Immature natural killer cell (primary cell): ENCODE measurements around the gene INTS11. TPM values are rescaled to one million over a fixed set of nuclear protein-coding genes. Genes with fewer than 3 reads are reported as not detected.

Source experiments
- DNase-seq, 3 donors: peaks; one replicate each; pipeline ENCODE4 v3.0.0; 2022; ENCODE audit warnings: mixed read lengths in 1 of 3
- H3K27ac Mint-ChIP-seq, 6 donors: one replicate each; pipeline ENCODE4 v1.8.0; 2020; ENCODE audit warnings: mixed read lengths in 6 of 6, mild to moderate bottlenecking in 5 of 6, inconsistent platforms in 4 of 6, moderate library complexity in 3 of 6
- H3K27me3 Mint-ChIP-seq, 3 donors: one replicate each; pipeline ENCODE4 v1.8.0; 2020 to 2021; ENCODE audit warnings: low read depth in 3 of 3, mild to moderate bottlenecking in 3 of 3, mixed read lengths in 3 of 3, moderate library complexity in 3 of 3, inconsistent platforms in 1 of 3
- H3K36me3 Mint-ChIP-seq, 3 donors: one replicate each; pipeline ENCODE4 v1.8.0; 2020; ENCODE audit warnings: mixed read lengths in 3 of 3, inconsistent platforms in 2 of 3, mild to moderate bottlenecking in 2 of 3
- H3K4me1 Mint-ChIP-seq, 2 donors: one replicate each; pipeline ENCODE4 v1.8.0; 2020; ENCODE audit warnings: inconsistent platforms in 2 of 2, mild to moderate bottlenecking in 2 of 2, mixed read lengths in 2 of 2, moderate library complexity in 1 of 2
- H3K4me3 Mint-ChIP-seq, 5 donors: one replicate each; pipeline ENCODE4 v1.8.0; 2020; ENCODE audit warnings: mild to moderate bottlenecking in 5 of 5, mixed read lengths in 5 of 5, inconsistent platforms in 3 of 5, moderate library complexity in 3 of 5
- H3K9me3 Mint-ChIP-seq, 6 donors: one replicate each; pipeline ENCODE4 v1.8.0; 2020; ENCODE audit warnings: mild to moderate bottlenecking in 6 of 6, mixed read lengths in 6 of 6, inconsistent platforms in 4 of 6, moderate library complexity in 3 of 6
- polyA plus RNA-seq, 3 donors: library from polyadenylated mRNA; unstranded; fragments of 300-500 nt; fragmentation: Illumina TruSeq; gene quantifications; one replicate each; pipeline ENCODE4 v1.2.3, GENCODE V29; 2021

The INTS11 gene
- polyA plus RNA-seq, 3 donors from 2014 or later = 62.1 to 68.8 (median 67.5) TPM

DNA sequence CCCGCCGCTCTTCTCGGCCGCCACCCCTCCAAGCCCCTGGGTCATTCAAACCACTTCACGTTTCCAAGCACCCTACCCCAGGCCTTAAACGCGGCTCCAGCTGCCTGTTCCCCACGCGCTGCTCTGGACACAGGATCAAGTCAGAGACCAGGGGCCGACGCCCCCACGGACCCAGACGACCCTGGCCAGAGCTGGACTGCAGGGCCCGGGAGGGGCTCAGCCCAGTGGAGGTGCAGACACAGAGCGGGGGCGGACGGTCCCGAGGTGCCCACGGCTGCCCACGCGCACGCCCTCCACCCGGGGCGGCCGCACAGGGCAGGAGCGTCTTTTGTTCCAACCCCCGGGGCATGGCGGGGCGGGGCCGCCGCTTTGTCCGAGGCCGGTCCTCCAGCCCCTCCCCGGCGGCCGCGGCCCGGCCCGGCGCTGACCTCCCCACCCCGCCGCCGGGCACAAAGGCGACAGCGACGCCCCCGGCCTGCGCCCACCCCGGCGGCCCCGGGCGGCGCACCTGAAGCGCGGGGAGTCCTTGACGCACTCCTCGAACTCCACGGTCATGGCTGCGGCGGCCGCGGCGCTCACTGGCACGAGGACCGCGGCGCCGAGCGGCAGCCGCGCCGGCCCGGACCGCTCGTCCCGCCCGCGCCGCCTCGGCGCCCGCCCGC, 17.1 kb downstream of the INTS11 start:
- peaks cover 5 to 11% (median 10%) of the 10 kb centered on the region in 3 donors for H3K27me3 Mint-ChIP-seq

DNA sequence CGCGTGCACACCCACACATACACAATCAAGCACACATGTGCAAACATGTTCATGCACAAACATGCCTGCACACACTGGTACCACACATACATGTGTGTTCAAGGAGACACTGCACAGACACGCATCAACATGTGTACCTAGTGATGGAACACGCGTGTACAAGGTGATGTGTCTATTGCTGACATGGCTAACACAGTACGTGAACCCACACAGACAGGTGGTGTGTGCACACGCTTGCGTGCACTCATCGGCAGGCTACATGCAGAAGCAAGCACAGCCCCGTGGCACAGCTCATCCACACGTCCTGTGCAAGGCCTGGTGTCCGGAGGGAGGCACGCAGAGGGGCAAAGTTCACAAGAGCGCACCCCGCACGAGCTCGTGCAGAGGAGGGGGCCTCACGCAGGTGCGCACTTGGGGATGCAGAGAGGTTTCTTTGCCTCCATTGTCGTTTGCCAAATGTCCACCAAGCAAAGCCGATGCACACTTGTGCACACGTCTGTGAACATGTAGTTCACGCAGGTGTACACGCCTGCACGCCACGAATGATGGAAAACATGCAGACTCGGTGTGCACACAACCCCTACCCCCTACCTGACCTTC, 17.7 kb downstream of the INTS11 start:
- H3K36me3 Mint-ChIP-seq = no peaks in the 10 kb centered on the region
- H3K4me1 Mint-ChIP-seq = peaks cover 15 to 18% of the 10 kb centered on the region in 2 donors
- H3K27ac Mint-ChIP-seq = peak overlapping the region; percentile 60 to 81 (median 76)
- peaks cover 5 to 11% (median 10%) of the 10 kb centered on the region in 3 donors for H3K27me3 Mint-ChIP-seq
- DNase-seq = no peak
- H3K9me3 Mint-ChIP-seq = no peaks in the 10 kb centered on the region
- peak overlapping the region; percentile 78 to 88 (median 82) for H3K4me3 Mint-ChIP-seq

More for the DNA sequence above, 17.1 kb downstream of the INTS11 start:
- Mint-ChIP-seq H3K4me1 (peaks cover 15 to 18% of the 10 kb centered on the region in 2 donors), H3K4me3 (peak overlapping the region; percentile 78 to 88 (median 82)), H3K27ac (peak overlapping the region; percentile 60 to 81 (median 76)), H3K36me3 (no peaks in the 10 kb centered on the region), H3K9me3 (no peaks in the 10 kb centered on the region)
- no peak for DNase-seq

- Mint-ChIP-seq H3K4me3 (peak overlapping the region; percentile 78 to 88 (median 82)), H3K36me3 (no peaks in the 10 kb centered on the region), H3K9me3 (no peaks in the 10 kb centered on the region), H3K27ac (peak overlapping the region; percentile 20 to 81 (median 69)), H3K27me3 (peaks cover 5 to 11% (median 10%) of the 10 kb centered on the region in 3 donors), H3K4me1 (peaks cover 15 to 18% of the 10 kb centered on the region in 2 donors)
- no peak for DNase-seq
Observed at GRCh38 chr1:1306070-1306660, 18.3 kb downstream of the INTS11 start.

DNA sequence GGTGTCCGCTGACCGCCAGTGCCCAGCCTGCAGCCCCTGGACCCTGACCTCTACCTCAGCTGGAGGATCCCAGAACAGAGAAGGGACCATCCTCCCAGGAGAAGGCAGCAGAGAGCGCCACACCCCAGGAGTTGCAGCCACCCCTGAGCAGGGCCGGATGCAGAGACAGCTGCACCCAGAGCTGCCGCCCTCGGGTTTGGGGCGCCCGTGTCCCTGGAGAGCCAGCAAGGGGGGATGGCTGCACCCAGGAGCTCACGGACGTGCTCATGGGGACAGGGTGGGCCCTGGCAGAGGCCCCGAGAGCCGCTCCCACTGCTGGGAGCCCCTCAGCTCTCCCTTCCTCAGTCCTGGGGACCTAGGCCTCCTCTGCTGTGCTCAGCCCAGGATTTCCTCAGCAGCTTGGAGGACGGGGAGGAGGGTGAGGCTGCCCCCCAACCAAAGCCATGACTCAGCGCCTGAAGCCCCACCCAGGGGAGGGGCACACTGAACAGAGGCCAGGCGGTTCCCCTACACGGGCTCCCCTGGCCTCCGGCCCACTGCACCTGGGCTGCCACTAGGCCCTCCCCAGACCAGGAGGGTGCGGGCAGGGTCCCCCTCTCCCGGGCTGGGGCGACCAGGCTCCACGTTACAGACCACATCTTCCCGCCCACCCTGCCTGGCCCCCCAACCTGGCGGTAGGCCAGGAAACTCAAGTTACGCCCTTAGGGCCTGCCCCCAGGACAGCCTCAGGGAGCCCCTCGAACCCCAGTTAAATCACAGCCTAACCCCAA, 19.0 kb downstream of the INTS11 start:
- H3K36me3 Mint-ChIP-seq = no peaks in the 10 kb centered on the region
- H3K4me3 Mint-ChIP-seq = peak overlapping the region; percentile 78 to 88 (median 82)
- peak overlapping the region in 4 of 6 donors; percentile 60 to 81 (median 76) for H3K27ac Mint-ChIP-seq
- peaks cover 15 to 18% of the 10 kb centered on the region in 2 donors for H3K4me1 Mint-ChIP-seq
- no peaks in the 10 kb centered on the region for H3K9me3 Mint-ChIP-seq
- H3K27me3 Mint-ChIP-seq = peaks cover 5 to 12% (median 11%) of the 10 kb centered on the region in 3 donors
- peak in 1 of 3 donors; percentile 40 for DNase-seq

GRCh38 chr1:1304331-1305299, 19.8 kb downstream of the INTS11 start:
- Mint-ChIP-seq H3K4me3 (peak overlapping the region in 2 of 5 donors; percentile 13 to 41), H3K27me3 (peaks cover 2 to 12% (median 11%) of the 10 kb centered on the region in 3 donors), H3K27ac (peak overlapping the region in 1 of 6 donors; percentile 29), H3K4me1 (peaks cover 15 to 18% of the 10 kb centered on the region in 2 donors), H3K36me3 (no peaks in the 10 kb centered on the region), H3K9me3 (no peaks in the 10 kb centered on the region)
- no peak for DNase-seq

GRCh38 chr1:1303736-1304135, 20.7 kb downstream of the INTS11 start:
- no peak overlapping the region for H3K4me3 Mint-ChIP-seq
- H3K36me3 Mint-ChIP-seq = no peaks in the 10 kb centered on the region
- DNase-seq = no peak
- no peaks in the 10 kb centered on the region for H3K9me3 Mint-ChIP-seq
- H3K27ac Mint-ChIP-seq = no peak overlapping the region
- peaks cover 2 to 11% (median 9%) of the 10 kb centered on the region in 3 donors for H3K27me3 Mint-ChIP-seq
- peaks cover 15 to 18% of the 10 kb centered on the region in 2 donors for H3K4me1 Mint-ChIP-seq

DNA sequence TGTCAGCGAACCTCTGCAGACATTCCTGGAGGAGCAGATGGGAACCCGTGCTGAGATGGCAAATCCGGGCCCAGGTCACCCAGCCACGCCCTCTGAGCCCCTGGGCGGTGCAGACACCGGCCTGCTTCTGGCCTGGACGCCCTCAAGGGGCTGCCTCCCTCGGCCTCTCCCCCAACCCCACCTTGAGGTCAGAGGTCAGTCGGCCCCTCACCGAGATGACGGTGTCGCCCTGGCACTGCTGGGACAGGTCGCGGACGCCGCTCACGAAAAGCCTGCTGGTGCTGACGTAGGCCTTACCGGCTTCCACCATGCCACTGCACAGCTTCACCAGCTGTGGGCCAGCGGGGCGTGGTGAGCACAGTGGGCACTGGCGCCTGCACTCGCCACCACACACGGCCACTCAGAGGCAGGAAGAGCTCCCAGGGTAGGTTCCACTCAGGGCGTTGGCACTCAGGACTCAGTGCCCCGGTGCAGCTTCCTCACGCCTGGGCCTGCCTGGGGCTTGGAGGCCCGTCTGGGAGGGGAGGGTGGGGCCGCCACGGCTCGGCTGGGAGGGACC, 21.4 kb downstream of the INTS11 start:
- Mint-ChIP-seq H3K27me3 (peaks cover 0 to 9% (median 7%) of the 10 kb centered on the region in 3 donors), H3K27ac (no peak overlapping the region), H3K4me3 (no peak overlapping the region), H3K9me3 (no peaks in the 10 kb centered on the region), H3K36me3 (no peaks in the 10 kb centered on the region), H3K4me1 (peaks cover 15 to 18% of the 10 kb centered on the region in 2 donors)
- no peak for DNase-seq

- Mint-ChIP-seq H3K36me3 (no peaks in the 10 kb centered on the region), H3K4me3 (no peak overlapping the region), H3K9me3 (no peaks in the 10 kb centered on the region), H3K27ac (no peak overlapping the region), H3K4me1 (peaks cover 13 to 16% of the 10 kb centered on the region in 2 donors), H3K27me3 (peaks cover 0 to 7% (median 3%) of the 10 kb centered on the region in 3 donors)
- DNase-seq = no peak
Observed at GRCh38 chr1:1302006-1302430, 22.4 kb downstream of the INTS11 start.

- H3K9me3 Mint-ChIP-seq = no peaks in the 10 kb centered on the region
- no peak overlapping the region for H3K4me3 Mint-ChIP-seq
- no peak for DNase-seq
- H3K27me3 Mint-ChIP-seq = peaks cover 0 to 2% (median 0%) of the 10 kb centered on the region in 3 donors
- peaks cover 0 to 4% of the 10 kb centered on the region in 2 donors for H3K4me1 Mint-ChIP-seq
- H3K27ac Mint-ChIP-seq = peak overlapping the region in 1 of 6 donors; percentile 46
- H3K36me3 Mint-ChIP-seq = no peaks in the 10 kb centered on the region
Observed at GRCh38 chr1:1300352-1300739, 24.1 kb downstream of the INTS11 start.

- Mint-ChIP-seq H3K27ac (no peak overlapping the region), H3K36me3 (no peaks in the 10 kb centered on the region), H3K9me3 (no peaks in the 10 kb centered on the region), H3K27me3 (peaks cover 0 to 2% (median 0%) of the 10 kb centered on the region in 3 donors), H3K4me1 (peaks cover 0 to 2% of the 10 kb centered on the region in 2 donors), H3K4me3 (no peak overlapping the region)
- DNase-seq = no peak
Observed at GRCh38 chr1:1299686-1300351, 24.6 kb downstream of the INTS11 start.

GRCh38 chr1:1298861-1299685, 25.4 kb downstream of the INTS11 start:
- no peaks in the 10 kb centered on the region for H3K36me3 Mint-ChIP-seq

More at GRCh38 chr1:1298861-1299685, 25.4 kb downstream of the INTS11 start:
- Mint-ChIP-seq H3K27ac (no peak overlapping the region), H3K4me1 (no peaks in the 10 kb centered on the region), H3K4me3 (no peak overlapping the region), H3K9me3 (no peaks in the 10 kb centered on the region), H3K27me3 (peaks cover 0 to 2% (median 0%) of the 10 kb centered on the region in 3 donors)
- no peak for DNase-seq
